DMS53 (cell line): Measurements from ENCODE around the gene FOXJ3.

Source experiments
- DNase-seq: peaks from one replicate; lab custom pipeline; 2025; lab: John Stamatoyannopoulos, UW

The FOXJ3 gene

DNA sequence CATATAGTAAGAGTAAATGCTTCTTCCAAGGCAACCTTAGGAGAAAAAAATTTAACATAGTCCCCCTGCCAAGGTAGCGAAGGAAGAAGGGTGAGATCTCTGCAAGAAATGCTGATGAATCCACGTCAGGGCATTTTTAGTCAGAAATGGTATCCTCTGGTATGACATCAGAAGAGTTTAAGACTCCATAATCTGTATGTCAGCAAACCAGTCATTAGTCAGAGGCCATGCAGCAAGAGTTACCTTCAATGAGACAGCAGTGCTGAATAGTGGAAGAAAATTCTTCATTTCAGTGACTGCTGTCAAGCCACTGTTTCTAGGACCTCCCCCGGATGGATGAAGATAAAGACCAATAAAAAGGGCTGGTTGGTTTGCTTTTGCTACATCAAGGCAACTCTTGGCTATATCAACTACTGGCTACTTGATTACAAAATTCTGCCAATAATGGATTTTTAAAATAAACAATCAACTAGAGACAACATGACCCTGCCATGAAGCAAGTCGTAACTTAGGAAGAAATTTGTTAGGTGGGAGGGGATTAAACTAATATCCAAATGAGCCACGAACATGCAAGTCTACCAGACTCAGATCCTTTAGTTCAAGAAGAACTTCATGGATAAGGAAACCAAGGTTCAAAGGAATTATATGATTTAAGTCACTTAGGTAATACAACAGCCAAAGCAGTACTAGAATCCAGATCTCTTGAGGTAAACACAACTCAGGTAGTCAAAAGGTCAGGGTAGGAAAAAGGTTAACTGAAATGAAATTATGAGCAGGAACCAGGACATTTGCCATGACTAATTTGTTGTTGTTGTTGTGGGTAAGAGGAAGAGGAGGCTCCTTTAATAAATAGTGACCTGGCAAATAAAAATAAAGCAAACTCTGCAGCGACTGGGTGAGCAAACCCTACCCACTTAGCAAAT, 144.8 kb downstream of the FOXJ3 start:
- no peak for DNase-seq

- peak; percentile 45 for DNase-seq
Measured at GRCh38 chr1:42186152-42186551, 148.9 kb downstream of the FOXJ3 start.

DNA sequence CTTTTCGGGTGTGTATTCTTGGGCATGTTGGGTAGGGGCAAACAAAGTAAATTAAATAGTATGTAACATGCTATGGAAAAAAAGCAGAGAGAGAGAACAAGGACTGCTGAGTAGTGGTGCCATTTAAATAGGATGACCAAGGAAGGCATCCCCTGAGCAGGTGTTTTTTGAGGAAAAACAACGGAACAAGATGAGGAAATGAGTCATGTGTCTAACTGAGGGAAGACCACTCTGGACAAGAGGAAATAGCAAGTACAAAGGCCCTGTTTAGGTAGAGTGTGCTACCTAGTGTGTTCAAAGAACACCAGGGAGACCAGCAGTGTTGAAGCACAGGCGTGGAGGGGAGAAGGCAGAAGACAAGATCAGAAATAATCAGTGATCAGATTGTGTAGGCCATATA, 150.4 kb downstream of the FOXJ3 start:
- DNase-seq, result peak; percentile 14

DNA sequence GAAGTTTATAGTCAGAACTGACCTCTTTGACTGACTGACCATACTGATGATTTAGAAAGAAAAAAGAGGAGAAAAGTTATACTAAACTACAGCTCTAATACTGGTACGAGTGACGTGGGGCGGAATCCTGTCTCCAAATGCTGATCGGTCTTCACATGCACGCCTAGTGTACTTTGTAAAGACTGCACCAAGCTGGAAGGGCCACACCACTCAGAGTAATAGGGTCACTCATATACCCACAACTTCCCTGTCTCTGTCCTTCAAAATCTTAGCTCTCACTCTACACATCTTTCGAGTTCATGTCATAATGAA, 151.1 kb downstream of the FOXJ3 start:
- no peak for DNase-seq

GRCh38 chr1:42183210-42183956, 151.7 kb downstream of the FOXJ3 start:
- DNase-seq, result no peak

GRCh38 chr1:42181687-42182086, 153.3 kb downstream of the FOXJ3 start:
- DNase-seq, result no peak

DNA sequence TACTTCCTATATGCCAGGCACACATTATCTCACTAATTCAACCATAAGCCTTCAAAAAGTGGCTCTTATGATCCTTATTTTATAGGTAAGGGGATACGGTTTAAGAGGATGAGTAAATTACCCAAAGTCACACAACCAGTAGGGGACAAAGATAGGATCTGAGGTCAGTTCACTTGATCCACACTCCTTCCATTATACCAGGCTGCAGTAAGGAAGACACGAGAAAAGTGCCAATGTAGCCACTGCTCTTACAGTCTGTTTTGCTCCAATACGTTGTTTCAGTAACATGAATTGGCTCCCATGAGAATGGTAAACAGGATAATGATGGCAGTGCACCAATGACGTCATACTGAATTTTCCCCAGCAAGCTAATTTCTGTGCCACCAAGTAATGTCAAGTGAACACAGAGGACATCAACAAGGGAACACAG, 155.1 kb downstream of the FOXJ3 start:
- peak; percentile 17 for DNase-seq

- DNase-seq, result no peak
Measured at GRCh38 chr1:42179275-42179674, 155.8 kb downstream of the FOXJ3 start.

GRCh38 chr1:42178249-42178648, 156.8 kb downstream of the FOXJ3 start:
- DNase-seq, result no peak

- DNase-seq, result peak; percentile 44
Measured at GRCh38 chr1:42177541-42177981, 157.5 kb downstream of the FOXJ3 start.

- peak; percentile 72 for DNase-seq
Measured at GRCh38 chr1:42176902-42177519, 158.0 kb downstream of the FOXJ3 start.

DNA sequence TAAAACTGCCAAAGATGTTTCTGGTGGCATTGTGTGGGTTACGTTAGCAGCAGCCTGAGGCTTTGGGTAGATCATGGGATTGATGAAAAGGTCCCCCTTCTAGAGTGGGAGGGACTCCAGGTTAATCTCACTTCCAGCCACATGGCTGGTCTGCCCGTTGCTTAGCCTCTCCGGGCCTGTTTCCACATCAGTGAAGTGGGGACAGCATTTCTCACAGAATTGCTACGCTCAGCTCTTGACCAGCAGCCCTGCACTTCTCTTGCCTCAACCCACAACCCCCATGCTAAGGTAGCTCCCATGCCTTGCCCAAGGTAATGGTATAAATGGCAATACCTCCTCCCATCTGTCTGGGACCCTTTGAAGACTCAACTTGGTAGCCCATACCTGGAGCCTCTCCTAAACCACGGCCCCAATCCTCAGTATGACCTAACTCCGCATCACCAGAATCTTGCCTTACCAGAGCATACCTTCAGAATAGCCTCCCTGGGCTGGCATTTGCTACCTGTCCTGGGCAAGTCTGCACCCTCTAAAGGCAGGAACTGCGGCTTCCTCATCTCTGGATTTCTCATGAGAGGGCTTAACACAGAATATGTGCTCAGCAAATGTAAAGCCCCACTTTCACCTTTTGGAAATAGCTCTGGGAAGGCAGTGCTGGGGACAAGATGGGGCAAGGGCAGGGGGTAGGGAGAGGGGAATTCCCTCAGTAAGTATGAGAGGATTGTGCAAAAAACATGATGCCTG, 159.6 kb downstream of the FOXJ3 start:
- DNase-seq, result no peak

GRCh38 chr1:42173961-42174735, 160.9 kb downstream of the FOXJ3 start:
- DNase-seq, result peak; percentile 44

DNA sequence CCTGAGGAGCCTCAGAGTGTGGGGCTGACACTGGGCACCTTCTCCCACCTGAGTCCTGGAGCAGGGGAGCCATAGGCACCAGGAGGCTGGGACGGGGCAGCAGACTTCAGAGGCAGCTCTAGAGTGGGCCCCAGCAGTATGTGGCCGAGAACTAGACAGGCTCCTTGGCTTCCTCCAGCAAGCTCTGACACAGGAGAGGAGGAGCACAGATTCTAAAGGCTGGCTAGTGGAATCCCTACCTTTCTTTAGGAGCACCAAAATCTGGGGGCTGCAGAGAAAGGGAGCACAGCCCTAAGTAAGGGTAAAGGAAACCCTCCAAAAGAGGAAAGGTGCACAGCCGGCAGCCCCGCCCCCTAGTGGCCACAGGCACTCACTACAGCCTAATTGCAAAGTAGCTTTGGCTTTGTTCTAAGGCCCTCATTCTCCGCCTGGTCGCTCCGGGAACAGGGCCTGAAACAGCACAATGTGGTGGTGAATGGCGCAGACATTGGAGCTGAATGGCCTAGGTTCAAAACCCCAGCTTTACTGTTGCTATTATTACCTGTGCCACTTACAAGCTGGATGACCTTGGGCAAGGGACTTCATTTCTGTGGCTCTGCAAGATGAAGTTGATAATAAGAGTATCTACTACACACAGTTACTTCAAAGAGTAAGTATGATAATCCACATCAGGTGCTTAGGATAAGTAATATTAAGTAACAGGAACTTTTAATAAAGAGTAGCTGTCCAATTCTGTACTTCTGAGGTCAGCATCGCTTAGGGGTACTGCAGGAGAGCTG, 161.7 kb downstream of the FOXJ3 start:
- DNase-seq, result peak; percentile 78

GRCh38 chr1:42172381-42173133, 162.5 kb downstream of the FOXJ3 start:
- DNase-seq, result peak; percentile 19

DNA sequence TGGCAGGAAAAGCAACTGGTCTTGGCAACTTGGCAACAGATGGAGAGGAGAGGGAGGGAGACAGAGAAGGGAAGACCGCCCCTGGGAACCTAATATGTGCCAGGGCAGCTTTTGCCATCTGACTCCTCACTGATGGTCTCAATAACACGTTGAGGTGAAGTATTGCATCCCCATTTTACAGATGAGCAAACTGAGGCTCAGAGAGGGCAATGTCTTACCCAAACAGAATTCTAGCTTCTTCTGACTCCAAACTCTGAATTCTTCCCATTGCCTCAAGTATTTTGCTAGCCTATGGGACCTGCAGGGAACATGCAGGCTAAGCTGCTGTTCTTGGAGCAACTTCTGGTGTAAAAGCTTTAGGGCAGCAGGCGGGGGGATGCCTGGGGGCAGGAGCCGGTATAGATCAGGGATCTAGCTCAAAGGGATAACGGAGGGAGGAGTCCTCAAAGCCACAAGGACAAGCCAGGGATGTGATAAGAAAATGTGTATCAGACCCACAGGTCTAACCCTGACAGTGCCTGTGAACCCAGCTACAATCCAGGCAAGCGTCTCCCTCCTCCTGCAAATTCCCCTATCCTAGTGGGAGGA, 163.3 kb downstream of the FOXJ3 start:
- DNase-seq, result no peak

- no peak for DNase-seq
Measured at GRCh38 chr1:42170779-42171621, 164.0 kb downstream of the FOXJ3 start.

DNA sequence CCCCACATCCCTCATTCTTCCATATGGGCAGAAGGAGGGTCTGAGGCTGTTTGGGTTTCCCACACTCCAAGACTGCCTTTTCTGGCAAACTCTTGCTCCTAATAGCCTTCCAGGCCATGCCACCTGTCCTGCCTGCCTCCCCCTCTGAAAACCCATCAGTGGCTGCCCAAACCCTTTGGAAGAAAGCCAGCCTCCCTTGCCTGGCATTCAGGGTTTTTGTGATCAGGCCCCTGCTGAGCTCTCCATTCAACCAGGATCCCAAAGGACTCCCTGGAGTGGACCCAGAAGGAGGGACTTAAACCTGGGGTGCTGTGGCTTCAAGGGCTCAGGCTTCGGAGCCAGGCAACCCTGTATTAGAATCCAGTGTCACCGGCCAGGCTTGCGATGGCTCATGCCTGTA, 166.3 kb downstream of the FOXJ3 start:
- no peak for DNase-seq

DNA sequence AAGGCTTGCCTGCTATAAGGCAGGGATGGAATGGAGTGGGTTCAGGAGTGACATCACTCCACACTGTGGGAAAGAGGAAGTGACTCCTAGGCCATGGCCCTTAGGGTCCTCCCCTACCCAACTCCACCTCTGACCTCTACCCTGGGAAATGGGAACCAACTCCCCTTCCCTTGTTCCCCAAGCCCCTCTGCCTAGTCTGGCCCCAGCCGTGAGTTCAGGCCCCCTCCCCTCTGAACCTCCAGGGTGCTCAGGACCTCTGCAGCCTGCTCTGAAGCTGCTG, 166.7 kb downstream of the FOXJ3 start:
- no peak for DNase-seq
